Stimulated activated naive CD4-positive, alpha-beta T cell (primary cell): ENCODE data around the gene MACROD2.

ENCODE experiments used
- DNase-seq, 6 experiments: peaks; one replicate each; lab custom pipeline; 2025; lab: John Stamatoyannopoulos, UW

MACROD2 gene

DNA sequence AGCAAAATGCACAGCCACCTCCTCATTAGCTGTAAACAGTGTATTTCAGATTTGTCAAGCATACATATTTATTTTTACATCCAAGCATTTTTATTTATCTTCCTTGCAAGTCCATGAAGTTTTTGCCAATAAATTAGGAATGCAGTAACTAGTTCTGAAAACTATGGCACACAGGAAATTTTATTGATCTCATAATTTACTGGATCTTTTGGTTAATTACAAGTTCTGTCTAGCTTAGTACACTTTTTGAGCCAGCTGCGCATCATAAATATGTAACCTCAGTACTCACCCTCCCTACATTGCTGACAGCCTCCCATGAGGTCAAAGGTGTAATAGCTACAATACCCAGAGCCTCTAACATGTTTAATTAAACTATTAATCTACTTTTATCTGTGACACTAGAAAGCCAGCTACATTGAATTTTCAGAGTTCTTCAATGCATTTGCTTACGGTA is 1679.8 kb downstream of the MACROD2 start:
- no peak for DNase-seq

DNA sequence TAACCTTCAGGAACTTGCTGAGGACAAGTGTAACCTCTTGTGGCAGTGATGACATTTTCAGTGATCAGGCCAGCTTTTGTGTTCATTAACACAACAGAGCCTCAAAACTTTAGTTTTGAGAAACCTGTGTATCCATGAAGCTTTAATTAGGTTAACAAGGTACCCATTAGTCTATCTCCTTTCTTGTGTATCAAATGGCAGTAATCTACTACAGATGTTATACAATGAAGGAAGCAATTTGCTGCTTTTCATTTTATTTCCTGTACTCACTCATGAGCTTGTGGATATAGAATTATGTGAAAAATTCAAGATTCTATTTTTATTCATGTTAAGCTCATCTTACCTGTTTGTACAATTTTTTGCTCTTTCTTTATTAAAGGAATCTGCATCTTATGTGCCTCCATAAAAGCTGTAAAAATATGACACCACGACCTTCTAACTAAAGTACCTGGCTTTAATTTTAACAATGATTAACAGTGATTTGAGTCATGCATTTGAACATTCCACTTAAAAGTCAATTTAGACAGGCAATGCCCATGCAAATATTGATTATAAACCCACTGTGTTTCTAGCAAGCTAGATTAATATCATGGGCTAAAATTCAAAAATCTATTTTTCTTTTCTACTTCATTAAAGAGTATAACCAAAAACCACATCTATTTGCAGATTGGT is 1680.6 kb downstream of the MACROD2 start:
- no peak for DNase-seq

DNA sequence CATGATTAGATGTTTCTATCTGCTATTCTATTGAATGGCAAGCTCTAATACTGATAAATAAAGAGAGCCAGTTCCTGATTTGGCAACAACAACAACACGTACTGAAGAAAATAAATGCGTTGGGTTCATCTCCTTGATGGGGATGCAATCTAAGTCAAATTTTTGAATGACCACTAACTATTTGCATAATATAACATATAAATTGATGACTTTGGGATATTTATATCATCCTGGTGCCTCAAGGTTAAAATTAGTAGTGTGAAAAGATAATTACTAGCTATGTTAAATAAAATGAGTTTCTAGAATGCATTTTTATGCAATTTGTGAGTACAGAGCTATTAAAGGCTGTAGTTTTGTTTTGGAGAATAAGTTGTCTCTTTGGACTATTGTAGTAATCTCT is 1681.5 kb downstream of the MACROD2 start:
- no peak for DNase-seq

DNA sequence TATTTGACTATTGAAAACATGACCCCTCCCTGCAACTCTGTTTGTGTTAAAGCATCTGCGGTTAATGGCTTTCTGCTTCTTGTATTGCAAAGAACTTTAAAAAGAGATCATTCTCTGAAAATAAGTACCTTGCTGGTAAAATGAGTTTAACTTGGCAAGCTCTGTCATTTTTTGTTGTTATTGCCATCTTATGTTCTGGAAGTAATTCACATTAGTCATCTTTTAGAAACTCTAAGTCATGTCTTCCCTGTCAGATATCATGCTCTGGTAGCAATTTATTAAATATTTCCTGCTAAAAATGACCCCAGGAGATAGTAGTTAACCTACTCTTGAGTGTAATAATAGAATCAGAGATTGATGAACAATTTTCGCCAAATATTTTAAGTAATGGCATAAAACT is 1687.4 kb downstream of the MACROD2 start:
- no peak for DNase-seq

DNA sequence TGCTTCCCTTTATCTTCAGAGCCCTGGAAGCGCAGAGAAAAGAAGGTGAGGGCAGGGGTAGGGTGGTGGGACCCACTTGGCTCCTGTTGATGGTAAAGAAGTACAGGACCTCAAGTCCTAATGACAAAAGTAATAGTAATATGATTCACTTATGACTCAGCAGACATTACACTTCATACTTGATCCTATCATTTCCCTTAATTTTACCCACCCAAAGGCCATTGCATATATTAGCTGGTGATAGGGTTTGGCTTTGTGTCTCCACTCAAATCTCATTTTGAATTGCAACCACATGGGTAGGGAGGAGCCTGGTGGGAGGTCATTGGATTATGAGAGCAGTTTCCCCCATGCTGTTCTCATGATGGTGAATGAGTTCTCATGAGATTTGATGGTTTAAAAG is 1697.3 kb downstream of the MACROD2 start:
- DNase-seq = no peak

DNA sequence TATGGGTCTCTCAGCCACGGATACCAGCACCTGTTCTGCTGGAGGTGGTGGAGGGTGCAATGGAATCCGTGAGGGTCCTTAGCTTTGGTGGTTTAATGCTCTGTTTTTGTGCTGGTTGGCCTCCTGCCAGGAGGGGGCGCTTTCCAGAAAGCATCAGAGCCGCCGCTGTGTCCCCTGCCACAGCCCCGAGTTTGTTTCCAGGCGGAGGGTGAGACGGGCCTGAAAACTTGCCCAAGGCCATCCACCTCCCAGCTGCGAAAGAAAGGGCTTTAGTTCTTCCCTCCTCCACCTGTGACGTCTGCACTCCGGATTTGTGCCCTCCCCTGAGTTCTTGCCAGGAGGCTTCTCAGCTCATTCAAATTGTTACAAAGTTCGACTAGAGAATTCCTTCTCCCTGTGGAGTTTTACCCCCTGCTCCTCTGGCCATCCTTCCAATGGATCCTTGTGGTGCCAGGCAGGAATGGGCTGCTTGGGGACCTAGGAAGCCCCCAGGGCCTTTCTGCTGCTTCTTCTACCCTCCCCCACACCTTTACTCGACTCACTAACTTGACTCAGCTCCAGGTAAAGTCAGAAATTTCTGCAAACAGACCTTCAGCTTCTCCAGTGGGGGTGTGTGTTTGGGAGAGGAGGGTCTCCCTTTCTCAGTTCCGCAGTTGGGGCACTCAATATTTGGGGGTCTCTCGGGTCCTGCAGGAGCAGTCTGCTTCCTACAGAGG is 1704.3 kb downstream of the MACROD2 start:
- no peak for DNase-seq

DNA sequence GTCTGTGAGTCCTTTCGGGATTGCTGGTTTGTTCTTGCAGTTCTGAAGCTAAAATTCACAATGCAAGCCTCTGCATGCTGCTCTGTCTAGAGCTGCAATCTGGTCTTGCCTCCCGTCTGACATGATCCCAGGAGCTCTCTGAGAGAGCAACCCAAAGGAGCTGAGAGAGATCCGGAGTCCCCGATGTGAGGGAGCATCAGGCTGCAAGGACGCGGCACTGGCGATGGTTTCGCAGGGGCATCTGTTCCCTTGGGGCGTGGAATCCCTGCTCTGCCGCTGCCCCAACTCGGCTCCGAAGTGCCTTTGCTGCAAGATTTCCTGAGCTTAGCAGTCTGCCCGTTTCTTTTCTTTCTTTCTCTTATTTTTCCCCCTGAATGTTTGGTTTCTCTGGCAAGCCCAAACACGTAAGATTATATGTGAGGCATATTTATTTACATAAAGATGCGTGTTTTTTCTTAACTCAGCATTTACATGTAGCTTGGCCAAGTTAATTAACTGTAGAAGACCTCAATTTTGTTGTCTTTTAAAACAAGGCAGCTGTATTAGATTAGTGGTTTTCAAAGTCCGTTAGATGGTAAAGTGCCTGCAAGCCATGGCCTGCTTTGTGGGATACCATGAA is 1704.9 kb downstream of the MACROD2 start:
- no peak for DNase-seq

DNA sequence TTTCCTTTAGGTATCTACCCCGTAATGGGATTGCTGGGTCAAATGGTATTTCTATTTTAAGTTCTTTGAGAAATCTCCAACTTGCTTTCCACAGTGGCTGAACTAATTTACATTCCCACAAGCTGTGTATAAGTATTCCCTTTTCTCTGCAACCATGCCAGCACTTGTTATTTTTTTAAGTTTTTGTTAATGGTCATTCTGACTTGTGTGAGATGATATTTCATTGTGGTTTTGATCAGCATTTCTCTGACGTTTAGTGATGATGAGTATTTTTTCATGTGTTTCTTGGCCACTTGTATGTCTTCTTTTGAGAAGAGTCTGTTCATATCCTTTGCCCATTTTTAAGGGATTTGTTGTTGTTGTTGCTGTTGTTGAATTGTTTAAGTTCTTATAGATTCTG is 1706.8 kb downstream of the MACROD2 start:
- DNase-seq = no peak

DNA sequence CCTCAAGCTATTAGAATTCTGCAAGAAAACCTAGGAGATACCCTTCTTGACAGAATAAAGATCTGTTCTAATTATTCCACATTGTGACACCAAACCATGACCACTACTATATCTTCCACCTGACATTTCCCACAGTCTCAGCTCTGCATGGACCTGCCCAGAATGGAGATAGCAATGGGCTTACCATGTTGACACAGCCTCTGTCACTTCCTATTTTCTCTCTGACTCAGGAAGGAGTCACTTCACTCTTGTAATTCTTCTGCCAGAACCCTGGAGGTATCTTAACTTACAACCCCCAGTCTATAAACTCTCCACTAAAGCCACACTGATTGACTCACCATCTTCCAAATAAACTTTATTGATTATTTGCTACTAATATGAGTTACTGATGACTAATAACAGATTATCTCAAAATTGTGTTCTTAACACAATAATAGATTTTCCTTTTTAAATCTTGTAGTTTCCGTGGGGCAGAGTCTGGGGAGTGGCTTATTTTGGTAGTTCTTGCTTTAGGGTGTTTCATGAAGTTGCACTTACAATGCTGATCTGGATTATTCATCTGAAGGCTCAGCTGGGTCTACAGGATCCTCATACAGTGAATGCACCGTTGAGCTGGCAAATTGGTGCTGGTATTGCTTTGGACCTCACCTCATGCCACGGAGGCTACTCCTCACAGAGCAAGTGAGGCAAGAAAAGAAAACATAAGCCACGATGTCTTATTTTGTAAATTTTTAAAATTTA is 1708.0 kb downstream of the MACROD2 start:
- DNase-seq = no peak

DNA sequence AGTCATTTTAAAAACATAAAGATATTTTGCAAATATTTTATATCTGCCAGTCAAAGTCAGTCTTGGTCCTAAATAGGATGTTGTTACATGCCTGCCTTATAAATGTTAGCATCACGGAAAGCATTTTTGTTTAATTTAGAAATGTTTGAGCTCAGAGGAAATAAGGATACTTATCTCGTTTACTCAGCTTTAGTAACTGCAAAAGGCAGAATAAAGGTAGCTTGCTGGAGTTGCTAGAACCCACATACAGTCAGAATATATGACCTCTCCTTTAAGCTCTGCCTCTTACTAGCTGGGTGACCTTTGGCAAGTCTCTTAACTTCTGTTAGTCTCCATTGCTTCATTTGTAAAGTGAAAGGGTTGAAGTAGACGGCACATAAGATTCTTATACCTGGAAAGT is 1710.7 kb downstream of the MACROD2 start:
- DNase-seq = no peak

DNA sequence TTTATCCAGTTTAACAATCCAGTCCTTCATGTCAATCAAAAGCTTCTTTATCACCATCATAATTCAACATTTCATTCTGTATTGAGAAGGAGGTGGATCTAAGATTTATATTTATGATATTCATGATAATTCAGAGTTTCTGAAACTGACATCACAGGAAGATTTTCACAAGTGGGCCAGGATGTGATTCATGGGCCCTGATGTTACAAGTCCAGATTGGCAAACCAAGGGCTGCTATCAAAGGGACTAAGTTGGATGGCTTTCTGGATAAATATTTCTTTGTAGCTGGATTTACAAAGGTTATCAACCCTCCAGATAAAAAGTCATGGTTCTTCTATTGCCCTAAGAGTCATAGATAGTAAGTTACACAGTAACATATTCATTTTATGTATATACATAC is 1711.4 kb downstream of the MACROD2 start:
- no peak for DNase-seq

DNA sequence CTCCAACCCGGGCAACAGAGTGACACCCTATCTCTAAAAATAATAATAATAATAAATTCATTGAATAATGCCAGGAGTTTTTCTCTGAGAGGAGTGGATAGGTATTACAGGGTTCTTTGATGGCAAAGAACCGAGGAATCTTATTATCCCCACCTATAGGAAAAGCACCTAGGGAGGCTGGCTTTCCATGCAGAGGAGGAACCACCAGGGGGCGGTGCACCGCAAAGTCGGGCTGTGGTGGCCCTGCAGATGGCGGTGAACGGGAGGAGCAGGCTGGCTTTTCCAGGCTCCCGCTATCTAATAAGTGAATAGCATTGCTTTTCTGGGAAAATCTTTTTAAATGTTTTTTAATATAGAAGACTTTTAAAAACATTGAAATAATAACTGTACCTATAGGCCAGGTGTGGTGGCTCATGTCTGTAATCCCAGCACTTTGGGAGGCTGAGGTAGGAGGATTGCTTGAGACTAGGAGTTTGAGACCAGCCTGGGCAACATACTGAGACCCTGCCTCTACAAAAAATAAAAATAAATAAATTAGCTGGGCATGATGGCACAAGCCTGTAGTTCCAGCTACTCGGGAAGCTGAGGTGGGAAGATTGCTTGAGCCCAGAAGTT is 1713.8 kb downstream of the MACROD2 start:
- no peak for DNase-seq

DNA sequence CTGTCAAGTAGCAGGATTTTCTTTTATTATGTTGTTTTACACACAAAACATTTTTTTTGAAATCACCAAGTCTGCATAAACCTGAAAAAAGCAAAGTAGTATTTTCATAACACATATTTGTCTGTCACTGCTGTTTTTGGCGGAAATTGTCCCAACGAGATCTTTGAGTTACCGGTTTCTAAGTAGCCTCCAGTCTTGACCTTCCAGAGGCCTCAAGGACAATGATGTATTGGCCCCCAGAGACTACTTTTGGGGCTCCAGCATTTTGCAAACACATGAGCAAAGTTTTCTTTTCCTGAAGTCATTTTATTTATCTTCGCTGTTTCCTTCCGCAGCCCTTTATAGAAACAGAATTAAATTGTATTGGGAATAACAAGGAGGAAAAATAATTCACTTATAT is 1715.3 kb downstream of the MACROD2 start:
- no peak for DNase-seq

DNA sequence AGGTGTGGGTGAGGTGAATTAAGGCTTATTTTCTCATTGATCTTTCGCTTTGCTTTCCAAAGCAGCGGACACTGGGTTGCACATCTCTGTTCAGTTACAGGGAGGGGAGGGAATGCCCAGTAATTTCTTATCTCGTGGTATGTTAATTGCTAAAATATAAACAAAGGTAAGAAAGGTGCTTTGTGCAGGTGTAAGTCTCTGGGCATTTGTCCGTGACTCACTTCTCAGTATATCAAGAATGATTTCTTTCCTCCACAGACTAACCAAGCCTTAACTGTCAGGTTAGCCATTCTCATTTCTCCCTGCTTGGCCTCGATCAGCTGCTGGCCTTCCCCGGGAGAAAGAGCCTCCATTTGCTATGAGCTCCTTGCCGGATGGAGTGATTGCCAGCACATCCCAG is 1715.9 kb downstream of the MACROD2 start:
- DNase-seq = no peak

DNA sequence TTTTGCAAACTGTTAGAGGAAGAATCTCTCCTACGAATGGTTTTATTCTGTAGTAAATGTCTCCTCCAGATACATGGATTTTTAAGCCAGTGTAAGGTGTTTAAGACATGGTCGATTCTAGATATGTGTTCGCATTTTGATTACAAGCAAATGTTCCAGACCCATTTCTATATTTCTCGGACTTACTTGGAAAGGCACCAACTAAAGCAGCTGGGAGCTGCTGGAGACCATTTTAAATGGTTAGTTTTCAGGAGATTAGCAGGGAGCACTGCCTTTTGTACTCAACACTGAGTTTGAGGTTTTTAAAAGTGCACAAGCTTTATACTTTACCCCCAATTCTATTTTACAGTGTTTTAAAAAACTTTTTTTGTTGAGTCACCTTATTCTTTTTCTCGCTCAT is 1720.9 kb downstream of the MACROD2 start:
- DNase-seq = no peak

DNA sequence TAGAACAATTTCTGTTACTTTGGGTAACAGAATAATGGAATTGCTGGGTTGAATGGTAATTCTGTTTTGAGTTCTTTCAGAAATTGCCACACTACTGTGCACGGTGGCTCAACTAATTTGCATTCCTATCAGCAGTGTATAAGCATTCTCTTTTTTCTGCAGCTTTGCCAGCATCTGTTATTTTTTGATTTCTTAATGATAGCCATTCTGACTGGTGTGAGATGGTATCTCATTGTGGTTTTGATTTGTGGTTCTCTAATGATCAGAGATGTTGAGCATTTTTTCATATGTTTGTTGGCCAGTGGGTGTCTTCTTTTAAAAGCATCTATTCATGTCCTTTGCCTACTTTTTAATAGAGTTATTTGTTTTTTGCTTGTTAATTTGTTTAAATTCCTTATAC is 1731.1 kb downstream of the MACROD2 start:
- no peak for DNase-seq

DNA sequence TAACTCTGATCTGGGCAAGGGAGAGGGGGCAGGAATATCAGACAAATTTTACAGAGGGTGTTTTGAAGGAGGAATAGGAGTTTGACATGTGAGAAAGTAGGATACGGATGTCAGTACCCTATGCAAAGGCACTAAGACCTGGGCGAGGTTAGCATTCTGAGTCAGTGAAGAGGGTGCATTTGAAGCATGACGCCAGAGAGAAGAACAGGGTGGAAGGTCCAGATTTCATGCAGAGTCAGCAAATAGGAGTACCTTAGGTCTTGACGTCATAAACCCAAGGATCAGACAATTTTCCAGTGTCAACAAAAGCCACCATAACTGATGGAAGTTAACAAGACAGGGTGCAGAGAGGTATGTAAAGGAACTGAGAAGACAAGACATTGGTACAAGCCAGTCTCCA is 1738.7 kb downstream of the MACROD2 start:
- DNase-seq = no peak

DNA sequence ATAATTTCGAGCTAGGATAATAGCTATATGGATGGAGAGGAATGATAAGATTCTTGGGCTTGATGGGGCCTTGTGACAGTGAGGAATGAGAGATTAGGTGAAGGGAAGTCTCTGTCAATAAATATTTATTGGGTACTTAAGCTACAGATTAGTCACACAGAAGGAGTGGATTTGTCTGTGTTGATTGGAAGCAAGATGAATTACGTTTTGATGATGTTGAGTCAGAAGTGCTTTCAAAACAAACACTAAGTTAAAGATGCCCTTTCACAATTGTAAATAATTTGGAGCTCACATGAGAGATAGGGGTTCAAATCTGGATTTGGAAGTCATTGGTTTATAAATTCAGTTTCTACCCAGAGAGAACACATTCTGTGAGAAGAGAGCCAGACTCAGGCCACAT is 1743.7 kb downstream of the MACROD2 start:
- no peak for DNase-seq

DNA sequence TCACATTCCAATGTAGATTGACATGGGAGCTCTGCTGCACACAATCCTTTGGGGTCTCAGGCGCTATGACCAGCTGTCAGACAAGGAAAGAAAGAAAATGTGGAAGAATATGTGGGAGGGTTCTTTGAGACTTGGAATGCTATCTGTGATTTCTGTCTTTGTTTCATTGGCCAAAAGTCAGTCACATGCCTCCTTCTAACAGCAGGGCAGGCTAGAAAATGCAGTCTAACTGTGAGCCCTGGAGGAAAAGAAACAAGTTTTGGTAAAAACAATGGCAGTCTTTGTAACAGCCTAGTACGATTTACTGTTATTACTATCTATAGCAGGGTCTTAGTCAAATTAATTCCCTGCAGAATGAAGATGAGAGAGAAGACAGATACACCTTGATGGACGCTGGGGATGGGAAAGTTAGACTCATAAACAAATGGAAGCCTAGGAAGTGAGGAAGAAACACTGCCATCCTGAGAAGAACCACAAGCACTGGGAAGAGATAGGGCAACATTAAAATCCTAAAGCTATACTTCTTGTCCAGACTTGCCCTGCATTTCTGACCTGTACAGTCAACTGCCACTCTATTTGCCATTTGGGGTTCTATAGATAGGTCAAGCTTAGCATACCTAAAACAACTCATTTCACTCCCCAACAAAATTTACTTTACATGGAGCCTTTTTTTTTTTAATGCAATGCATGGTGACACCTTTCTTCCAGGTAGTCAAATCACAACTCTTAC is 1744.9 kb downstream of the MACROD2 start:
- no peak for DNase-seq

DNA sequence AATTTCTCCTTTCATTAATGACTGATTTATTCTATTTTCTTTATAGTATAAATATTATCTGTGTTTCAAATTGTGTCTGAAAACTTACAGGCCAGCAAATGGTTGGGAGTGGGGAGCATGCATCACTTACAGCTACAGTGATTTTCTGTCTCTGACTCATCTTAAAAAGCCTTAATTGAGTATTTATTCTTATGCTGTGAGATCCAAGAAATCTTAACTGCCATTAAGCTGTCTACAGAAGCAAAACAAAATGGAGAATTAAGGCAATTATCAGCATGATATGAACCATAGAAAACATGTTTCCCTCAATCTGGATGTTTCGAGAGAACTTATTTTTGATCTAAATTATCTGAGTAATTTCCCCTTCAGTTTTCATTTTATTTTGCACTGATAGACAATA is 1746.8 kb downstream of the MACROD2 start:
- DNase-seq = no peak

DNA sequence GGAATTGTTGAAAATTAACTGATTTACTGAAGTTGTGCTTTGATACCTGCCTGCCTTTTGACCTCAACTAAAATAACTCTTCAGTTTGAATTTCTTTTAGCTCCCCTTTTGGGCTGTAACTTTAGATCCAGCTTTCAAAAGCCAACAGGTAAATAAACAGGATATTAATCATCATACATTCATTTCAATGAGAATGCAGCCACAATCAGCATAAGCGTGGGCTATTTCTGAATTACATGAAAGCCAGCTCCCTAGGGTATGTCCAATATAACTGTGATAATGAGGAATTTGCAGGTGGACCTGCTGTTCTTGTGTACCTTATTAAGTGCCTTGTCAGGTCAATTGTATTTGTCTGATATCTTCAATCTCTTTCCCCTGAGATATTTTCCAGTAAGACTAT is 1747.3 kb downstream of the MACROD2 start:
- no peak for DNase-seq
